GM18499 (cell line): ENCODE measurements around the gene CDC34.
"Not testable (repeated sequence)": the region's sequence is repeated elsewhere in the genome, so short reads cannot be mapped to it uniquely, and the experiment has no call there.

ENCODE experiments used
- ATAC-seq: cut with Tn5 transposase; IDR thresholded peaks from one replicate; pipeline ENCODE4 v1.9.1; 2021; ENCODE audit warnings: moderate number of reproducible peaks; ENCODE audit not compliant: insufficient read depth, unreplicated experiment

The CDC34 gene

GRCh38 chr19:583198-583967, 51.8 kb downstream of the CDC34 start:
- ATAC-seq, result no peak

- no peak for ATAC-seq
Observed at GRCh38 chr19:583968-584239, 52.3 kb downstream of the CDC34 start.

- no peak for ATAC-seq
Observed at GRCh38 chr19:584240-585001, 52.9 kb downstream of the CDC34 start.

GRCh38 chr19:585146-585545, 53.6 kb downstream of the CDC34 start:
- ATAC-seq, result not testable (repeated sequence)

GRCh38 chr19:585551-586110, 54.1 kb downstream of the CDC34 start:
- no peak for ATAC-seq

GRCh38 chr19:588093-588740, 56.7 kb downstream of the CDC34 start:
- no peak for ATAC-seq

- no peak for ATAC-seq
Observed at GRCh38 chr19:588741-589692, 57.5 kb downstream of the CDC34 start.

- no peak for ATAC-seq
Observed at GRCh38 chr19:589693-590395, 58.3 kb downstream of the CDC34 start, which contains the start of gene HCN2. Gene HCN2 (plus strand): TSS chr19:589881. CDS start chr19:589946, 65 bp downstream.

- ATAC-seq, result no peak
Observed at GRCh38 chr19:590396-590745, 58.8 kb downstream of the CDC34 start.

- ATAC-seq, result no peak
Observed at GRCh38 chr19:590750-591098, 59.2 kb downstream of the CDC34 start.

GRCh38 chr19:591099-591958, 59.8 kb downstream of the CDC34 start:
- ATAC-seq, result no peak
